Activated CD4-positive, CD25-positive, alpha-beta regulatory T cell treated with anti-CD3 and anti-CD28 coated beads, Interleukin-2, amount 50 U/mL, for 72 hours (primary cell): Measurements from ENCODE around the gene LETM1.

Experiments
- DNase-seq: peaks from one replicate; pipeline ENCODE4 v3.0.0; 2021

Gene LETM1

DNA sequence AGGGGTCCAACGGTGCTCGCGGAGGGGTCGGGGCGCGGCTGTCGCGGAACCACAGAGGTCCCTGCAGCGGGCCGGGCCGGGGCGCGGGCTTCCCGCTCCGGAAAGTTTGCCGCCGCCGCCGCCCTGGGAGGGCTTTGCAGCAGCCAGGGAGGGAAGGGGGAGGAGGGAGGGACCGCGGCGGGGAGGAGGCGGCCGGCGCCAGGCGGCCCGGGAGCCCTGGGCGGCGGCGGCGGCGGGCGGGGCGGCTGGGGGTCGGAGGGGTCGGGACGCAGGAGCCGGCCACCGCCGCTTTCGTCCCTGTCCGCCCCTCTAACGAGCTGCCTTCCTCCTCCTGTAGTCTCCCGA lies 62.5 kb downstream of the LETM1 start:
- no peak for DNase-seq

DNA sequence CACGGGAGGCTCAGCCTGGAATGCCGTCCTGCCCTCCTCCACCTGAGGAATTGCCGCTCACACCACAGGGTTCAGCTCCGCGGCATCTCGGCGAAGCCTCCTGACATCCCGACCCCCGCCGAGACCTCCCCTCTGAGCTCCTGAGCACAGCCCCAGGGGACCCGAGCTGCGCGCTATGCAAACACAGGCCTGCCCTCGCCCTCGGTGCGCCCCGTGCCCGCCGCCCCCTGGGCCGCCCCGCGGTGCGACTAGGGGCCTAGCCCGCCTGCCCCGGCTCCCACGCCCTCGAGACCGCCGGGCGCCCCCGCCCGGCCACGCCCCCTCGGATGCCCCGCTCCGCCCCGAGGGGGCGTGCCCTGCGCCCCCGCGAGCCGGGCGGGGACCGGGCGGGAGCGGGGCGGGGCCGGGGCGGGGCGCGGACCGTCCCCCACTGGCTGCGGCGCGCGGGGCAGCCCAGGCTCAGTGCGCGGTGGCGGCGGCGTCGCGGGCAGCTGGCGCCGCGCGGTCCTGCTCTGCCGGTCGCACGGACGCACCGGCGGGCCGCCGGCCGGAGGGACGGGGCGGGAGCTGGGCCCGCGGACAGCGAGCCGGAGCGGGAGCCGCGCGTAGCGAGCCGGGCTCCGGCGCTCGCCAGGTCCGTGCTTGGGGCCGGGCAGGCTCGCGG lies 63.0 kb downstream of the LETM1 start, which contains the start of gene FGFR3:
Gene FGFR3, plus strand, starts transcription at position 462 of the 664 bp plus-strand sequence. CDS start 642 bp downstream, outside the sequence.
- DNase-seq, result peak; percentile 39

DNA sequence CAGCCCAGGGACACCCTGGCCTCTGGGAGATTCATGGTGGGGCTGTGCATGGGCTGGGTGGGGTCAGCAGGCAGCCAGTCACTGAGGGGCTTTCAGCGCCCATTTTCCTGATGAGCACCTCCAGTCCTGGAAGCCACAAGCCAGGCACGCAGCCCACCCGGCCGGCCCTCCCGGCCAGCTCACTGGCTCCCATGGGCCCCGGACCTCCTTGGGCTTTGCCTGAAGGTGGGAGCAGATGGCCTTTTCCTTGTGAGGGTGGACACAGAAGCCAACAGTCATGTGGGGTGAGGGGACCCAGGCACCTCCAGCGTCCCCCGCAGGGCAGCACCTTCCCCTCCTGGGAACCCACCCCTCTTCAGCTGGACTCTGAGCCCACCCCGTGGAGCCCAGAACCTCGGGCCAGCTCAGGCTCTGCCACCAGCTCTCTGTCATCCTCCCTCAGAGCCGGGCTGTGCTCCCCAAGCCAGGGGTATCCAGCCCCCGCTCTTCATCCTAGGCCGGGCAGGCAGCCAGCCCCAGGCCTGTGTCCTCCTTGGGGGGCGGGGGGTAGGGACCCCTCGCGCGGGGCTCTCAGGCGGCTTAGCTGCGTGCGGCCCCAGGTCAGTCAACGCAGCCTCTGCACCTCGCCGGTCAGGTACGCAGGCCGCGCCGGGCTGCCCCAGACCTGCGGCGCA lies 63.7 kb downstream of the LETM1 start:
- no peak for DNase-seq

DNA sequence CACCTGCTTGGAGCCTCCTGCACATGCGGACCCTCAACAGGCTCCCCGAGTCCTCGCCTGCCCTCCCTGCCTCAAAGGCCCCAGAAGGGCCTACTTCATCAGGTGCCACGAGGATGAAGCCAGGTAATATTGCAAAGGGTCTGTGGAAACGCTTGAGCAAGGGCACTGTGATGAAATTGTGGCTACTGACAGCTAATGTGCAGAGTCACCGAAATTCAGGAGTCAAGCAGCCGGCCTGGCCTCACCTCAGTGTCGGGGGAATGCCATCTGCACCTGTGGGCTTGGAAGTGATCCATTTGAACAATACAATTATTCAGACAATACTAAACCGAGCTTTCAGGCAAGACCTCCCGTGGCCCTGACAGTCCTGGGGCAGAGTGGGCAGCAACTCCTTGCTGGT lies 66.0 kb downstream of the LETM1 start:
- no peak for DNase-seq

DNA sequence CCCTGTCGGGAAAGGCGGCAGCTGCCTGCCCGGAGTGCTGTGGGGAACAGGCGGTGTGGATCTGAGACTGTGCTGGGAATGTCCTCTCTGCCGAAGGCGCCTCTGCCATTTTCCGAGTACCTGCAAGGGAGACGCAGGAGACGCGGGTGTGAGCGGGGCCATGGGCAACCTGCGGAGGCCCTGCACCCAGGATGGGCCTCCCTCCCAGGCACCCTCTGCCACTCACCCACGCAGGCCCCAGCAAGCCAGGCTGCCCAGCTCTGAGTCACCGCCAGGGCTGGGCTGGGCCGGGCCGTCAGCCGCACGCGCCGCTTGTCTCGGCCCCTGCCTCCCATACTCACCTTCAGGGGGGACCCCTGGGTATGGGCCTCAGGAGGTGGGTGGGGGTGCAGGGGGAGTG lies 66.4 kb downstream of the LETM1 start:
- no peak for DNase-seq

DNA sequence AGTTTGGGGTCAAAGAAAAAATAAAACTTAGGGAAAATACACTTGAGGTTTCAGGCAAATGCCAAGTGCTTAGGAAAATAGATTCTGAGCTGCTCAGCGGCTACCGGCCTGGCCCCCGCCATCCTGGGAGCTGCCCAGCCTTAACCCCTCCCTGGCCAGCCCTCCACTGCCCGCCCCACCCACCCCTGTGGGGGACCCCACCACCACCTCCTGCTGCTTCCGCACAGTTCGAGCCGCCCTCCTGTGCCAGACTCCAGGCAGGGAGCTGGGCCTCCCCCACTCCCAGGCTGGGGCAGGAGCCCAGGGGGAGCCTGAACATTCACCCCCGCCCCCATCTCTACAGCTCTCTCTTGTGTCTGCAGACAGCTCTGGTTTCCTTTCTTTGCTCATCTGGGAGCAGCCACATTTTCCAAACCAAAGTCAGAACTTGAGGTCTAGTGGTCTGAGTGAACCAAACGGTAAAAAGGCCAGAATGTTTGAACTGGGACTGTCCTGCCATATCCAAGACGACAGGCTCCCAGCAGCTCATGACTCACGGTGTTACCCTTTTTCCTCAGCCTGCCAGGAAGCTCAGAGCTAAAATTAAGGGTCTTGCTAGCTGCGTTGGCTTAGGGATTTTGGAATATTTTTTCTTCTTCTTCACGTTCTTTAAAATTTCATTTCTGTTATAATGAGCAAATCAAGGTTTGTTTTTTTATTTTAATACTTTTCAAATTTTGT lies 67.5 kb downstream of the LETM1 start:
- DNase-seq, result no peak

DNA sequence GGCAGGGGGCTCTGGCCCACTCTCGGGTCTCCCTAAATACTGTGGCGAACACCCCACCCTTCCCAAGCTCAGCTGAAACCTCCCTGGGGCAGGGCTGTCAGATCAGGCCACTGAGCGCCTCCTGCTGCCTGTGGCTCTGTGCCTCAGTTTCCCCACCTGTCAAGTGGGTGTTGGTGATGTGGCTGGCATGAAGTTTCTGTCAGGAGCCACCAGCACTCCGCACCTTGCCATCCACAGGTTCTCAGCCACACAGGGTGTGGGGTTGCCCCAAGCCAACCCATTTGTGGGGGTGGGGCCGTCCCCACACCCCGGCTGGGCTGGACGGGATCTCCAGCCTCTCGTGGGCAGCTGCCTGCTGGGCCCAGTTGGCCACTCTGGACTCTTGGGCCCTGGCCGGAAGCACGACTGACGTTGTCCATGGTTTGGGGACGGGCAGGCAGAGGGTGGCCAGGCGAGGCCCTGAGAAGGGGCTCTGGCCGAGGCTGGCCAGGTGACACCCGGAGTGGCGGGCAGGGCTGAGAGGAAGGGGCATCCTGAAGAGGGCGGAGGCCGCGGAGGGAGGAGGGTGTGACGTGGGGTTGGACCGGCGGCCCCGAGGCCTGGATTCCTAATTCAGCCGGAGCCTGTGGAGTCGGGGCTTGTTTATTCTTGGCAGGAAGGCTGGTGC lies 68.4 kb downstream of the LETM1 start:
- DNase-seq, result no peak

DNA sequence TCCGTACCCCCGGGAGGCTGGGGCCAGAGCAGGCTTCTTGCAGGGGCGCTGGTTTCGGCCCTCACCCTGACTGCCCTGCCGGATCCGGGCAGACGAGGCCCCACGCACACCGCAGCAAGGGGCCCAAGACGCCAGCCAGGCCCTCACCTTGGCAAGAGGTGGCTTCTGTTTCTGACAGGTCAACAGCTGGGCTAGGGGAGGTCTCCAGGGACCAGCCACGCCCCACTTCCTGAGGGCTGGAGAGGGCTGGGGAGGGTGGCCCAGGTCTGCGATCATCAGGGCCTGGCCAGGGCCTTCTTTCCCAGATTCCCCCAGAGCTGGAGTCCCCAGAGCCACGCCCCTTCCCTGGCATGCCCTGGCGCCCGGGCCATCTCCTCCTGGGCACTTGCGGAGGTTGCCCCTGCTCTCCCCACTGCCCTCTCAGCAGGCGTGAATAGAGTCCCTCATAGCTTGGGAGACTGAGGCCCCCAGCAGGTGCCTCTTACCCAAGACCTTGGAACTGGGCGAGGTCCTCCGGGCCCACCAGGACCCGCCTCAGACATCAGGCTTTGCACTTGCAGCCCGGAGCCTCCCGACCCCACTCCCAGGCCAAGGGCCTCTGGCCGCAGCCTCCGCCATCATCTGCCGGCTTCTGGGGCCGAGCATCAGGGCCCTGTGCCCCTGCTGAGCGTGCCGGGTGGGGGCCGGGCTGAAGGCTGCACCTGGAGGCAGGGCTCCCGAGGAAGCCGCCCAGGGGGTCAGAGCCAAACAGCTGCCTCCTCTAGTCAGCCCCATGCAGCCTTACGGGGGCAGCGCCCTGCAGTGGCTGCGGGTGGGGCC lies 69.2 kb downstream of the LETM1 start:
- no peak for DNase-seq

DNA sequence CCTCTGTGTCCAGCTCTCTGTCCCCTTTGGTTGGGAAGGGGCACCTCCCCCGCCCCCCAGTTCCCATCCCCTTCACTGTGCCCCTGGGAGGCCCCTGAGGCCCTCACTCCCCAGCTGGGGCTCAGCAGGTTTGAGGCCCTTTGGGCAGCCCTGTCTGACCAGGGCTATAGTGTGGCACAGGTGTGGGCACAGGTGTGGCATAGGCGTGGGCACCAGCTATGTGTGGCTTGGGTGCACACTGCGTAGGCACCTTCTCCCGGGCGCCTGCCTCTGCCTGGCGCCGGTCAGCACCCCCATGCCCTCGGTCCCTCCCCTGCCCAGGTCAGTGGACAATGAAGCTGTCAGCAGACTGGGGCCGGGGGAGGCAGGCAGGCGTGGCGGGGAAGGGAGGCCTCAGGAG lies 70.4 kb downstream of the LETM1 start:
- DNase-seq, result no peak

DNA sequence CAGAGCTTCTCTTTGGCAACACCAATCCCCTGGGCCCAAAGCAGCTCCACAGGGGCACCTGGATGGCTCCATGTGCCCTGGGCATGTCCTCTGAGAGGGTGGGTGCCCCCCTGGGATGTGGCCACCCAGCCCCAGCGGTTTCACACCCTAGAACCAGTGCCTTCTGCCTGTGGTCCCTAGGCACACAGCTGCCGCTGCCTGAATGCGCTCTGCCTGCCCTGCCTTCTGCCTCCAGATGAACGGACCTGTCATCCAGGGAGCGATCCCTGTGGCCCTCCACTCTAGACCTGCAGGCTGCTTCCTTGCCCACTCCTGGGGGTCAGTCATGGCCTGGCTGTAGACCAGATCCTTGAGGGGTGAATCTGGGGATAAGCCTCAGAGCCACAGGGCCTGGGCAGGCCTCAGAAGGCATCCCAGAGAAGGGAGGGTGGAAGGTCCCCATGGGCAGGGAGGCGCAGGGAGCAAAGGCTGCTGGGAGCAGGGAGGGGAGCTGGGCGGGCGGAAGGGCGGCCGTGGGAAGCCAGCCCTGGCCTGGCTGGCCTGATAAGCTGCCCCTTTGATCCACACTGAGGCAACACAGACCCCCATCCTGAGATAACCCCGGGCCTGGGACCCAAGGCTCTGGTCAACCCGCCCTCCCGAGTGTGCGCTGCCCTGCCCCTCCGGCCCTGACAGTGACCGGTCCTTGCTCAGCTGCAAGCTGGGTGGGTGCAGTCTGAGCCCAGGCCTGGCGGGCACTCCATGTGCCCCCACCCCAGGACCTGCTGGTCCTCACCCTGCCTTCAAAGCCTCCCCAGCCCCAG lies 71.0 kb downstream of the LETM1 start:
- DNase-seq, result no peak

DNA sequence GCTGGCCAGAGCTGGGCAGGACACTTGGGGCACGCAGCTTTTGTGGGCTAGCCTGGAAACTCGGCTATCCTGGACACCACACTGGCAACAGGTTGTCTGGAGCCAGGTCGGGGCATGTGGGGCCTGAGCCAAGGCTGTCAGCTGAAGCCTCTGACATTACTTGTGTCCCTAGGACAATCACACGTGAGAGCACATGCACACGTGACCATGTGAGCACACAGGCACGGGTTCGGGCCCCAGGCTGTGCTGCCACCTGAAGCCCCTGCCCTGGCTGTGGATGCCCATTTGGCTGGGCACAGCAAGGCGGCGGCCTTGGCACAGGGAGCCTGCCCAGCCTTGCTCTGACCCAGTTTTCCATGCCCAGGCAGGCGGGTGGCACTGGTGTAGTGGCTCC lies 71.6 kb downstream of the LETM1 start:
- DNase-seq, result no peak

DNA sequence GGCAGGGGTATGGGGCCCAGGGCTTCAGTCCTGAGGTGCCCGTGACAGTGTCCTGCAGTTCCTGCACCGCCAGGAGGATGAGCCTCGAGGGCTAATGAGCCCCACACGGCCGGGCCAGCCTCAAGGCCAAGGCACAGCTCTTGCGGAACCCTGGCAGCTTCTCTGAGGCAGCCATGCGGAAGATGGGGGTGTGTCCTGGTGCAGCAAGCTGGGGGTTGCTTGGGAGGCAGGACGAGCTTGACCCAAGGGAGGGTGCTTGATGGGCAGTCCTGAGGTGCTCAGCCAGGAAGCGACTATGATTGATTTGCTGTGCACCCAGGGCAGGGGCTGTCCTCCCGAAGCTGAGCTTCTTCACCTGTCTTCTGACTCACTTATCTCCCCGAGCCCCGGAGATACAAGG lies 72.0 kb downstream of the LETM1 start:
- DNase-seq, result no peak

DNA sequence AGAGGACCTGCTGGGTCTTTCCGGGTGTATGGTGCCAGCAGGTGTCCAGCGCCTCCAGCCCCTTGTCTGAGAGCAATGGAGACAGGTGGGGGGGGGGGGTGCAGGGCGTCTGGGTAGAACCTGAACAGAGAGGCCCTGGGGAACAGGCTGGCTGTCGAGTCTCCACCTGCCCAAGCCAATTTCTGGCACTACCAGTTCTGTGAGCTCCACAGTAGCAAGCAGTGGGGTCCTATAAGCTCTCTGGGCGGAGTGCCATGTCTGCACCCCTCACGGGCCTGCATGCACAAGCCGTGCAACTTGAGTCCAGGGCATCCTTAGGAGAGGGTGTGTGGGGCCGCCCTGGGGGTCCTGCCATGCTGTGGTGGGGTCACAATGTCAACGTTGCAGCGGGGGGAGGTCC lies 72.9 kb downstream of the LETM1 start:
- DNase-seq, result no peak

DNA sequence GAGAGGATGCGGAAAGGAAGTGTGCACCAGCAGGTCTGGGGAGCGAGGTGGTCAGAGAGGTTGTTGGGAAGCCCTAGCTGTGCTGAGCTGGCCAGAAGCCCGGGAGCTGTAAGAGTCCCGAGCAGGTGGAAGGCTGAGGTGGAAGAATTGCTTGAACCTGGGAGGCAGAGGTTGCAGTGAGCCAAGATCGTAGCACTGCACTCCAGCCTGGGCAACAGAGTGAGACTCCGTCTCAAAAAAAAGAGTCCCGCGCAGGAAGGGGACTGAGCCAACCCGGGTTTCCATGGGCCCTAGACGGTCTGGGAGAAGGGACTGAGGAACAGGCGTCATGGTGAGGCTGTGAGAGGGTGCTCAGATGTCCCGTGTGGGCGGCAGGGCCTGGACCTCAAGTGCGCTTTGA lies 75.5 kb downstream of the LETM1 start:
- DNase-seq, result no peak

DNA sequence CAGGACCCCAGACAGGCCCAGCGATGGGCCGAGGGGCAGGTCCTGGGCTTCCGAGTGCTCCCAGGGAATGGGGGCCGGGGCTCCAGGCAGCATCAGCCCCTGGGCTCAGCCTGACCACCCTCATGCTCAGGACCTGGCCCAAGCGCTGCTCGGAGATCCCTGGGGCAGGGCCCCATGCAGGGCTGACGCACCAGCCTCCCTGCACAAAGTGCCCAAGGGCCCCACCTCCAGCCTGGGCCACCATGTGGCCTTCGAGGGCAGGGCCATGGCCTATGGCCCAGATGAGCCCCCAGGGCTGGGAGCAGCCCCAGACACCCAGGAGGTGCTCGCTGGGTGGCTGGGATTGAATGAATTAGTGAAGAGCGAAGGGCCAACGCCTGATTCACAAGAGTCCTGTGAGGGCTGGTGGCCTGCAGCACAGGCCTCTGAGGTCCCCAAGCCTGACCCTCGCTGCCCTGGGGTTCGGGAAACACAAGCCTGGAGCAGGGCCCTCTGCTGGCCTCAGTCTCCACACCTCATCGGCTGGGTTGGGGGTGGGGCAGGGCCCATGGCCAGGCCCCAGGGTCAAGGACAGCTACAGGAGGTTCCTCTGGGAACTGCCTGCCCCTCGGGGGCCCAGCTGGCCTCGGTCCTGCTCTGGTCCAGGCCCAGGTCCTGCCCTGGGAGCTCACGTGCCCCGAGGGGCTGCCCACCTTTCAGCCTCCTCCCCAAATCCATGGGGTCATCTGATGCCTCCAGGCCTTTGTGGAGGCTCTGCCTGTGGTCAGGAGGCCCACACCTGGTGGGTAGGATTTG lies 76.2 kb downstream of the LETM1 start:
- no peak for DNase-seq

DNA sequence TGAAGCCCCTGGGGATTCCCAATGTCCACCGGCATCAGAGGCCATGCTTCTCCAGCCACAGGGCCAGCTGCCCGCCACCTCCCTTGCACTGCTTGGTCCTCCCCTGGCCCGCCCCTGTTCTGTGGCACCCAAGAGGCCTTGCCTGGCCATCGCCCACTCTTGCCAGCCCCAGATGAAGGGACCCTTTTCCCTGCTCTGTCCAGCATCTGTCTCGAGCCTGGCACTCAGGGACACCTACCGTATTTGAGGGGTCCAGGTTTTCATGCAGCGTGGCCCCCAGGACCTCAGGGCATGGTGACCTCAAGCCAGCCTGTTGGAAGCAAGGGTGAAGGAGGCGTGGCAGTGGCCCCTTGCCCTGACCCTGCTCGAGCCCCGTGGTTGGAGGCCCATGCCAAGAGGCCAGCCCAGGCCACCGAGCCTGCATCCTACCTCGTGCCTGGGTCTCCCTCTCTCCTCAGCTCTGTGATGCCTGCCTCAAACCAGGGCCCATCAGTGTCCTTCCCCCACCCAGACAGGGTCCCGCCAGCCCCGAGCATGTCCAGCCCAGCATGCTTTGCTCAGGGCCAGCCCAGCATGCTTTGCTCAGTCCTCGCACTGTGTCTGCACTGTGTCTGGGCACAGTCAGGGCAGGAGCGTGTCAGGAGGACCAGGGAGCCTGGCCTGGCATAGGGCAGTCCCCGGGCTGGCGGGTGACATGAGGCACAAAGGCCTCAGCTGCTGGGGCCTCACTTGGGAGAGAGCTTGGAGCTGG lies 77.1 kb downstream of the LETM1 start:
- DNase-seq, result no peak

DNA sequence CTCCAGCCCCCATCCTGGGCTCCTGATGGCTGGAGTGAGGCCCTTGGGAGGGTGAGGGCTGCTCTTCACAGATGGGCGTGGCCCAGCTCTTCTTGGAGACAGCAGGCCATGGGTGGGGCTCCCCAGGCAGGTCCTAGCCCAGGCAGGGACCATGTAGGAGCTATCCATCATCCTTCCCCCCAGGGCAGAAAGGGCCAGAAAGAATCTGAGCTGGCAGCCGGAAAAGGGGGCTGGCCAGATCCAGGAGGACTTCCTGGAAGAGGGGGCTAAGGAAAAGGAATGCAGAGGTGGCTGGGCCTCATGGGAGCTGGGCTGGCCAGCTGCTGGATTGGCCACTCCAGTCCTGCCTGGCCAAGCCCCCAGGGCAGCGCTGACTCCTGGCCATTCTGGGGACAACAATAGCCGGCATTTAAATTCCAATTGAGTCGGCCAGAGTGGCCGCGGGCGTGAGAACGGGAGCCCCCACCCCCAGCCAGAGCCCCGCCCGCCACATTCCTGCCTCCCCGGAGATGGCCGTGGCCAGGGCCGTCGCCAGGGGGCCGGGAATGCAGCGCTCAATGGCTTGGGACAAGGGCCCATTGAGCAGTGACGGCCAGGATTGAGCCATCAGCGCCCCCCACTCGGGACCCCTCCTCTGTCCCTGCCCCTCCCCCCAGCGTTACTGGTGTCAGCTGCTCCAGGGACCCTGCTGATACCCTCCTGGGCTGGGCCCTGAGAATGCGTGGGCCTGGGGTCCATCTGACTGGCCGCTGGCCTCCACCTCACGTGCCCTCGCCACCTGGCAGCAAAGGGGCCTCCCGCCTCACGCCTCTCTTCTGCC lies 77.9 kb downstream of the LETM1 start:
- no peak for DNase-seq

DNA sequence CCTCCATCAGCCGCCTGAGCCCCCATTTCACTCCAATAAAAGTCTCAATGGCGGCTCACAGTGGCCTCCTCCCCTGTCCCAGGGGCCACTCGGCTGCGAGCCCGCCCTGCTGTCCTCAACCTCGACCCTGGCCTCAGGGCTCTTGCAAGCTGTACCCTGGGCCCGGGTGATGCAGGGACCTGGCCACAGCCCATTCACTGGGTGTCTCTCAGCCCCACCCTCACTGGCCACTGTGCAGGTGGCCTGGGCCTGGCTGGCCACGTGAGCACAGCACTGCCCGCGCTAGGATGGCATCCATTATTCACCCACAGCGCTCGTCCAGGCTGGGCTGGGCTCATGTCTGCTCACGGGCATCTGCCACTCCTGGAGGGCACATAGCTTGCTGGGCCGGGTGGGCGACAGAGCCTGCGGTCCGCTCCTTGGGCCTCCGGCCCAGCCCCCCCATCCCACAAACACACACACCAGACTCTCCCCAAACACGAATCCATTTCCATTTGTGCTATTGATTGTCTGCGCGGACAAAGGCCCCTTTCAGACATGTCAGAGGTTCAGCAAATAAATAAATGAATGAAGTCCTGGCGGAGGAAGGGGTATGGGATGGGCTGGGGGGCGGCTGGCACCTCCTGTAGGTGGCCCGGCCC lies 79.3 kb downstream of the LETM1 start:
- DNase-seq, result no peak
